ENCODE results near the gene SLC4A3.
"Not testable (repeated sequence)": the region's sequence is repeated elsewhere in the genome, so short reads cannot be mapped to it uniquely, and the experiment has no call there.

Gene SLC4A3

DNA sequence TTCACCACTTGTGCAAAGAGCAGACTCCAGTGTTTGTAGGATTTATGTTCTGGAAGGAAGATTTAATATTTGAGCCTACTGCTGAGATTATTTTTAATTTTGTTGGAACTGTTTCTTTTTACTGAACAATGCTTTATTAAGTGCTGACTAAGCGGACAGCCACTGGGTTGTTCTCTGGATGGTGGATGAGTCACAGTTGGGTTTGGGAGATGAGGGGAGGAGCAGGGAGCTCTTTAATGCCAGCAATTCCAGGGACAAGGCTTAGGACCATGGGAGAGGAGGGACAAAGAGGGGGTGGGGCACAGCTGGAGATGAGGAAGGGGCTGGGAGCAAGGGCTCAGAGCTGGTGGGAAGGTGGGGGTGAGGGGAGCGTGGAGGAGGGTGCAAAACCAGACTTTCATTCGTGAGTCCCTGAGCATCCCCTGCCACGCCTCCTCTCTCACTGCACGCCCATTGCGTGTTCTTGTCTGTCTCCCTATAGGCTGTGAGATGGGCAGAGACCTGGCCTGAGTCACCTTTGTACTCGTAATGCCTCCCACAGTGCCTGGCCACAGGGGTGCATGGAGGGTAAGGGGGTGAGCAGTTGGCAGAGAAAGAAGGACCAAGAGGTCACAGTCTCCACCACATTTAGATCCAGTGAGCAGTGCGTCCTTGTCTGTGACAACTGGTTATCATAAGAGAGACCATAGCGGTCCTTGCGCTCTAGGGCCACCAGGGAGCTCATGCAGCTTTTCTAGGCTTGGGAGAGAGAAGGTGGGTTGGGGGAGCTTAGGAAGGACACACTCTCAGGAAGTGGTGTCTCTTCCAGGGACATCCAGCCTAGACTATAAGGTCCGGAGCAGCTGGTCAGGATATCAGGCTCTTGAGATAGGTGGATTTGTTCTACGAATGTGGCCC is 18.4 kb downstream of the SLC4A3 start:
- Histone ChIP-seq H3K9me3 (ENCODE audit: control insufficient read depth in 1 of 2, low read length in 2 of 2) (no peaks in the 10 kb centered on the region), H3K27ac (ENCODE audit: low read depth, low read length) (no peak overlapping the region), H3K27me3 (ENCODE audit: control insufficient read depth in 1 of 2, insufficient read depth in 2 of 2, low read length in 2 of 2) (peaks cover 0 to 9% of the 10 kb centered on the region in 2 donors), H3K4me3 (ENCODE audit: low read depth in 1 of 2, low read length in 2 of 2) (no peak overlapping the region), H3K36me3 (ENCODE audit: control insufficient read depth in 1 of 2, insufficient read depth in 2 of 2, low read length in 2 of 2) (no peaks in the 10 kb centered on the region), H3K9ac (ENCODE audit: low read depth in 1 of 2, low read length in 2 of 2) (no peak overlapping the region), H3K4me1 (ENCODE audit: control insufficient read depth in 1 of 2, insufficient read depth in 2 of 2, low read length in 2 of 2) (peaks cover 8% of the 10 kb centered on the region in 2 donors)

- H3K4me1 ChIP-seq (ENCODE audit: control insufficient read depth in 1 of 2, insufficient read depth in 2 of 2, low read length in 2 of 2) = peaks cover 0 to 8% of the 10 kb centered on the region in 2 donors
- no peaks in the 10 kb centered on the region for H3K36me3 ChIP-seq (ENCODE audit: control insufficient read depth in 1 of 2, insufficient read depth in 2 of 2, low read length in 2 of 2)
- H3K9me3 ChIP-seq (ENCODE audit: control insufficient read depth in 1 of 2, low read length in 2 of 2) = no peaks in the 10 kb centered on the region
- no peak overlapping the region for H3K27ac ChIP-seq (ENCODE audit: low read depth, low read length)
- no peak overlapping the region for H3K4me3 ChIP-seq (ENCODE audit: low read depth in 1 of 2, low read length in 2 of 2)
- H3K27me3 ChIP-seq (ENCODE audit: control insufficient read depth in 1 of 2, insufficient read depth in 2 of 2, low read length in 2 of 2) = peaks cover 0 to 6% of the 10 kb centered on the region in 2 donors
- H3K9ac ChIP-seq (ENCODE audit: low read depth in 1 of 2, low read length in 2 of 2) = no peak overlapping the region
These were observed 20.7 kb downstream of the SLC4A3 start for GRCh38 chr2:219648176-219648575.

DNA sequence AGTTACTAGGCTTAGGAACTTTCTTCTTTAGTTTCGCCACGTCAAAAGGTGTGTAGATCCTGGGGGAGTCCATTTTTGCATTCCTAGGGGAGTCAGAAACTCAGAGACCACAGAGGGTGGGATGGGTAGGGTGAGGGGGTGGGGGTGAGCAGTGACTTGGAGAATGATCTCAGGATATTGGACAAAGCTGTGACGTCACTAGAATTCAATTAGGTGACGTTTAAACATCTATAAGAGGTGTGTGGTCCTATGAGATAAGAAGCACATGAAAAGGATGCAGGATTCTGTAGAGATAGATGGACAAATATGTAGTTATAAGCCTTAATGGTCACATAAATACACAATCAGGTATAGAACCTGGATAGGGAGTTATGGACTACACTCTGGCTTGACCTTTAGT is 21.5 kb downstream of the SLC4A3 start:
- H3K4me3 ChIP-seq (ENCODE audit: low read depth in 1 of 2, low read length in 2 of 2) = no peak overlapping the region
- H3K27ac ChIP-seq (ENCODE audit: low read depth, low read length) = no peak overlapping the region
- no peak overlapping the region for H3K9ac ChIP-seq (ENCODE audit: low read depth in 1 of 2, low read length in 2 of 2)
- no peaks in the 10 kb centered on the region for H3K9me3 ChIP-seq (ENCODE audit: control insufficient read depth in 1 of 2, low read length in 2 of 2)
- peaks cover 0 to 6% of the 10 kb centered on the region in 2 donors for H3K27me3 ChIP-seq (ENCODE audit: control insufficient read depth in 1 of 2, insufficient read depth in 2 of 2, low read length in 2 of 2)
- no peaks in the 10 kb centered on the region for H3K36me3 ChIP-seq (ENCODE audit: control insufficient read depth in 1 of 2, insufficient read depth in 2 of 2, low read length in 2 of 2)
- peaks cover 0 to 8% of the 10 kb centered on the region in 2 donors for H3K4me1 ChIP-seq (ENCODE audit: control insufficient read depth in 1 of 2, insufficient read depth in 2 of 2, low read length in 2 of 2)

DNA sequence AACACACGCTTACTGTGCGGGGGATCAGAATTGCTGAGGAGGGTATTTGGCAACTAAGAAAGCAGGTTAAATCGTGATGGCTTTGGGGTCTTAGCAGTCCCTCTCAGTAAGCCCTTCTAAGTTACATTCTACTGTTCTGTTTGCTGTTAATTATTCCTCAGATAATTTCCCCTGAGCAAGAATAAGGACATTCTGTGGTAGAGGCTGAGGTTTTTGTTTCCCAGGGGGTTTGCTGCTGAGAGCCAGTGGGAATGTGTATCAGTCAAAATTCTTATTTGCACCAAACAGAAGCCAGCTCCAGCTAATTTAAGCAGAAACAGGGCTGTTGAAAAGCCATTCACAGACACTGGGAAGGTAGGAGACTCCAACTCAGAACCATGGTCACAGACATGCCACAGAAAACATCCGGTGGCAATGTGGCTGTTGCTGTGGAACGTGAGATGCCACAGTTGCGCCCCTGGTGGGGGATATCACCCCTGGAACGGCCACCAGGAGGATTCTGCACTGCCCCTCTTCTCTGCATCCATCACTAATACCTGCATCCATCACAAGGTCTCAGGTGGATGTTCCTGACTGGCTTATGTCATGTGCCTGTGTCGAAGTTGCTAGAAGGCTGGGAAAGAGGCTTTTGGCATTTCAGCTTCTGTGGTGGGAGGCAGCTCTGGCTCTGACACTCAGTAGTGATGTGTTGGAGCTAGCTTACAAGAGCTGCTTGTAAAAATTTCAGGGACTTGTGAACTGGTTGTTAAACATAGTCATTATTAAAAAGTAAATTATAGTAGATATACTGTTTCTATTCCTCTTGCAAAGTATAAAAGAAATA is 23.2 kb downstream of the SLC4A3 start:
- no peak overlapping the region for H3K27ac ChIP-seq (ENCODE audit: low read depth, low read length)
- no peaks in the 10 kb centered on the region for H3K4me1 ChIP-seq (ENCODE audit: control insufficient read depth in 1 of 2, insufficient read depth in 2 of 2, low read length in 2 of 2)
- H3K36me3 ChIP-seq (ENCODE audit: control insufficient read depth in 1 of 2, insufficient read depth in 2 of 2, low read length in 2 of 2) = no peaks in the 10 kb centered on the region
- no peaks in the 10 kb centered on the region for H3K9me3 ChIP-seq (ENCODE audit: control insufficient read depth in 1 of 2, low read length in 2 of 2)
- H3K9ac ChIP-seq (ENCODE audit: low read depth in 1 of 2, low read length in 2 of 2) = no peak overlapping the region
- peaks cover 0 to 6% of the 10 kb centered on the region in 2 donors for H3K27me3 ChIP-seq (ENCODE audit: control insufficient read depth in 1 of 2, insufficient read depth in 2 of 2, low read length in 2 of 2)
- no peak overlapping the region for H3K4me3 ChIP-seq (ENCODE audit: low read depth in 1 of 2, low read length in 2 of 2)

- H3K27ac ChIP-seq (ENCODE audit: low read depth, low read length); H3K4me1 ChIP-seq (ENCODE audit: control insufficient read depth in 1 of 2, insufficient read depth in 2 of 2, low read length in 2 of 2); H3K36me3 ChIP-seq (ENCODE audit: control insufficient read depth in 1 of 2, insufficient read depth in 2 of 2, low read length in 2 of 2); H3K9ac ChIP-seq (ENCODE audit: low read depth in 1 of 2, low read length in 2 of 2); H3K9me3 ChIP-seq (ENCODE audit: control insufficient read depth in 1 of 2, low read length in 2 of 2); H3K4me3 ChIP-seq (ENCODE audit: low read depth in 1 of 2, low read length in 2 of 2); H3K27me3 ChIP-seq (ENCODE audit: control insufficient read depth in 1 of 2, insufficient read depth in 2 of 2, low read length in 2 of 2): not testable (repeated sequence)
These were observed 24.2 kb downstream of the SLC4A3 start for GRCh38 chr2:219651656-219652055.

- Histone ChIP-seq H3K36me3 (ENCODE audit: control insufficient read depth in 1 of 2, insufficient read depth in 2 of 2, low read length in 2 of 2) (no peaks in the 10 kb centered on the region), H3K4me3 (ENCODE audit: low read depth in 1 of 2, low read length in 2 of 2) (no peak overlapping the region), H3K4me1 (ENCODE audit: control insufficient read depth in 1 of 2, insufficient read depth in 2 of 2, low read length in 2 of 2) (no peaks in the 10 kb centered on the region), H3K9ac (ENCODE audit: low read depth in 1 of 2, low read length in 2 of 2) (no peak overlapping the region), H3K27me3 (ENCODE audit: control insufficient read depth in 1 of 2, insufficient read depth in 2 of 2, low read length in 2 of 2) (no peaks in the 10 kb centered on the region), H3K9me3 (ENCODE audit: control insufficient read depth in 1 of 2, low read length in 2 of 2) (peaks cover 0 to 7% of the 10 kb centered on the region in 2 donors), H3K27ac (ENCODE audit: low read depth, low read length) (no peak overlapping the region)
These were observed 29.1 kb downstream of the SLC4A3 start for GRCh38 chr2:219656526-219656925.

DNA sequence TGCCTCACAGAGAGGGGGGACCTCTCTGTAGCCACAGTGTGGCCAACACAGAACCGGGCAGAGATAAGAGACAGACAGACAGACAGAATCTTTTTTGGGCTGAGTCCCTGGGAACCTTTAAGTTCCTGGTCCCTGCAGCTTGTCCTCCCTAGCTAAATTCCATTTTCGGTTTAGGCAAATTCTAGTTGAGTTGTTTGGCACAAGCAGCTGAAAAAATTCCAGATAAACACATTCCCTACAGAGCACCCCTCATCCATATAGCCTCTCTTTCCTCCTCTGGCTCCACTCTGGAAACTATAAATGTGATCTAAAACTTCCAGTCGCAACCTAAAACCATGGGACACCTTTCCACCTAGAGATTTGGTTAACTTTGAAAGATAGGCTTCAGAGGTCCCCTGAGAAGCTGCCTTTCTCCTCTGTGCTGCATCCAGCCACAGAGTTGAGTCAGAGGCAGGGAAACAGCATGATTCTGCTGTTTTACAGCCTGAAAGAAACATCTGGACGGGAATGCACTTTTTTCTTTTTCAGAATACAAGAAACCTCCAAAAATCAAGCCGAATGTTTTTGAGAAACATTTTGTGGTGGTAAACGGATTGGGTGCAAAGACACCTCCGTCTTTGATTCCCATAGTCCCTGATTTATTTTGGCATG is 30.9 kb downstream of the SLC4A3 start:
- no peak overlapping the region for H3K9ac ChIP-seq (ENCODE audit: low read depth in 1 of 2, low read length in 2 of 2)
- no peaks in the 10 kb centered on the region for H3K36me3 ChIP-seq (ENCODE audit: control insufficient read depth in 1 of 2, insufficient read depth in 2 of 2, low read length in 2 of 2)
- H3K27ac ChIP-seq (ENCODE audit: low read depth, low read length) = no peak overlapping the region
- H3K27me3 ChIP-seq (ENCODE audit: control insufficient read depth in 1 of 2, insufficient read depth in 2 of 2, low read length in 2 of 2) = no peaks in the 10 kb centered on the region
- H3K4me3 ChIP-seq (ENCODE audit: low read depth in 1 of 2, low read length in 2 of 2) = no peak overlapping the region
- H3K4me1 ChIP-seq (ENCODE audit: control insufficient read depth in 1 of 2, insufficient read depth in 2 of 2, low read length in 2 of 2) = no peaks in the 10 kb centered on the region
- H3K9me3 ChIP-seq (ENCODE audit: control insufficient read depth in 1 of 2, low read length in 2 of 2) = peaks cover 0 to 7% of the 10 kb centered on the region in 2 donors

GRCh38 chr2:219658874-219659273 is 31.4 kb downstream of the SLC4A3 start:
- H3K36me3 ChIP-seq (ENCODE audit: control insufficient read depth in 1 of 2, insufficient read depth in 2 of 2, low read length in 2 of 2) = no peaks in the 10 kb centered on the region
- no peak overlapping the region for H3K27ac ChIP-seq (ENCODE audit: low read depth, low read length)
- H3K9ac ChIP-seq (ENCODE audit: low read depth in 1 of 2, low read length in 2 of 2) = no peak overlapping the region
- no peak overlapping the region for H3K4me3 ChIP-seq (ENCODE audit: low read depth in 1 of 2, low read length in 2 of 2)
- peaks cover 0 to 7% of the 10 kb centered on the region in 2 donors for H3K9me3 ChIP-seq (ENCODE audit: control insufficient read depth in 1 of 2, low read length in 2 of 2)
- no peaks in the 10 kb centered on the region for H3K4me1 ChIP-seq (ENCODE audit: control insufficient read depth in 1 of 2, insufficient read depth in 2 of 2, low read length in 2 of 2)
- H3K27me3 ChIP-seq (ENCODE audit: control insufficient read depth in 1 of 2, insufficient read depth in 2 of 2, low read length in 2 of 2) = no peaks in the 10 kb centered on the region

DNA sequence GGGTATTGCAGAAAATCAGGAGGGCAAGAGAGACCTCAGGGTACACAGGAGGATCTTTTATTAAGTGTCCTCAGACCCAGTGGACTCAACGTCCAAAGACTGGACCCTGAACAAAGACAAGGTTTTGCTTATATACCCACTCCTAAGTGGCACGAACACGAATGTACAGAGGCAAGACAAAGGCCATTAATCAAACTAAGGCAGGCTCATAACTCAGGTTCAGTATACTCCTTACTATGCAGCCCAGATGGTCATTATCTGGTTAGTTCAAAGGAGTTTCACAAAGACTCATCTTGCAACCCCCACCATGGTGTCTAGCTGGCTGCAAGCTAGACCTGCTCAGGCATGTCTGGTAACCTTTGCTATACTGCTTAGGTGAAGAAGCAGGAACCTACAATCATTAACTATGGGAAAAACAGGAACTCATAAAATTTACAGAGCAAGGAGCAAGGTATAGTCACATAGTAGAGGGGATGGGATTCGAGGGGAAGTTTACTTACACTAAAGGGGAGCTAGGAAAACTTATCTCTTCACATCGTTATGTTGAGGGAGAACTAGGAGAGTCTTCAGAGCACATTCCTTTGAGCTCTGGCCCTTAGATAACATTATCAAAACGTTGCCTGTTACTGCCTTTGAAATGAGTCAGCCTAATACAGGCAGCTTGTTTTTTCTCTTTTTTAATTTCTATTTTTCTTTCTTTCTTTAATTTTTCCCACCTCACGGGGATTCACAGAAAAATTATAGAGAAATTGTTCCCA is 33.9 kb downstream of the SLC4A3 start:
- no peak overlapping the region for H3K4me3 ChIP-seq (ENCODE audit: low read depth in 1 of 2, low read length in 2 of 2)

More for the DNA sequence above, 33.9 kb downstream of the SLC4A3 start:
- H3K9me3 ChIP-seq (ENCODE audit: control insufficient read depth in 1 of 2, low read length in 2 of 2) = peaks cover 0 to 7% of the 10 kb centered on the region in 2 donors
- H3K9ac ChIP-seq (ENCODE audit: low read depth in 1 of 2, low read length in 2 of 2) = no peak overlapping the region
- no peaks in the 10 kb centered on the region for H3K27me3 ChIP-seq (ENCODE audit: control insufficient read depth in 1 of 2, insufficient read depth in 2 of 2, low read length in 2 of 2)
- no peaks in the 10 kb centered on the region for H3K36me3 ChIP-seq (ENCODE audit: control insufficient read depth in 1 of 2, insufficient read depth in 2 of 2, low read length in 2 of 2)
- no peak overlapping the region for H3K27ac ChIP-seq (ENCODE audit: low read depth, low read length)
- H3K4me1 ChIP-seq (ENCODE audit: control insufficient read depth in 1 of 2, insufficient read depth in 2 of 2, low read length in 2 of 2) = no peaks in the 10 kb centered on the region

Data from duodenal mucosa (tissue), 2 donors.